WERI-Rb-1 (cell line): Measurements from ENCODE around the gene FOXM1.

Source experiments
- DNase-seq: peaks from one replicate; pipeline ENCODE4 v3.0.0-alpha.2; 2020
- H3K27ac ChIP-seq: fragments of 250-450 bp; sonication (Bioruptor Pico); 2 replicates; pipeline ENCODE4 v1.5.1; 2020; ENCODE audit warnings: mild to moderate bottlenecking, moderate library complexity
- H3K27me3 ChIP-seq: fragments of 250-450 bp; sonication (Bioruptor Pico); 2 replicates; pipeline ENCODE4 v1.5.1; 2021; ENCODE audit warnings: mild to moderate bottlenecking, low read depth, moderate library complexity; ENCODE audit not compliant: insufficient read depth, severe bottlenecking
- H3K36me3 ChIP-seq: fragments of 250-450 bp; sonication (Bioruptor Pico); 2 replicates; pipeline ENCODE4 v1.5.1; 2020; ENCODE audit warnings: mild to moderate bottlenecking, moderate library complexity
- H3K4me3 ChIP-seq: 2 replicates; pipeline ENCODE4 v1.5.1; 2011; ENCODE audit warnings: low read depth, mild to moderate bottlenecking, control low read depth, low read length
- H3K9me3 ChIP-seq: fragments of 250-450 bp; sonication (Bioruptor Pico); 2 replicates; pipeline ENCODE4 v1.5.1; 2021; ENCODE audit warnings: mild to moderate bottlenecking, moderate library complexity; ENCODE audit not compliant: severe bottlenecking
- TF ChIP-seq, protein P1 (sequence below): IDR thresholded peaks from 2 replicates; pipeline ENCODE4 v1.5.1; 2011; ENCODE audit warnings: low read depth, mild to moderate bottlenecking, control low read depth, inconsistent platforms, low read length

The FOXM1 gene

DNA sequence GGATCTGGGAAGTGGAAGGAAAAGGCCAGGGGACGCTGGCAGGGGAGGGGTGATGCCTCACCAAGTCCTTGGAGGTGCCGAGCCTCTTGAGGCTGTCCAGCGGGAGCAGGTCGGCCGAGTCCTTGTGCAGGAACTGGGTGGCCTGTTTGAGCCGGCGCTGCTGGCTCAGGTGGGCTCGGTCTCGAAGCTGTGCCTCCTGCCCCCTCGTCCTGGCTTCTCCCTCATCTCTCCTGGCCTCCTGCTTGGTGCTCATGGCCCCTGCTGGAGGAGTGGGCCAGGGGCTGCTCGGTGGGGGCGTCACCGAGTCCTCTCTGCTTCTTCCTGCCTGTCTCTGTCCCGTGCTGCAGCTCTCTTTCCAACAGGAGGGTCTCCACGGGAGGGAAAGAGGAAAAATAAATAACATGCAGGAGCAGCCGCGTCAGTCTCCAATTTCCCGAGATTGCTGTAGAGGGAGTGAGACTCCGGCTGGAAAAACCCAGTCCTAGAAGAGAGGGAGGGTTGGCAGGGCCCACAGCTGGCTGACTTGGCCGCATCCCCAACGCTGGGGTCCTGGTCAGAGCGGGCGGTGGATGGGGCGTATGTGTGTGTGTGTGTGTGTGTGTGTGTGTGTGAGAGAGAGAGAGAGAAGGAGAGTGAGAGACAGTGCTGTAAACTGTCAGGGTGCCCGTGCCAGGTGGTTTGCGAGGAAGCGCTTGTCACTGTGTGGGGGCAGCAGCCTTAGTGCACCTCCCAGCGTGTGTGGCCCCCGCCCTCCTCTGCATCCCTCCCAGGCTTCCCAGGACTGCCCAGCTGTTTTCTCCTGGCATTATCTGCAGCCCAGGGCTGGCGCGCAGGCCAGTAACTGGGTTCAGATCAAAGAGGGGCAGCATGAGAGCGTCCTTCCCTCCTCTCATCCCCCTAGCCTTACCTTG is 42.1 kb downstream of the FOXM1 start, which contains the start of gene NRIP2:
Gene NRIP2 (minus strand): TSS at position 455 of the 911 bp plus-strand sequence. CDS start 52 bp downstream, at position 403.
- TF ChIP-seq, protein P1, sequence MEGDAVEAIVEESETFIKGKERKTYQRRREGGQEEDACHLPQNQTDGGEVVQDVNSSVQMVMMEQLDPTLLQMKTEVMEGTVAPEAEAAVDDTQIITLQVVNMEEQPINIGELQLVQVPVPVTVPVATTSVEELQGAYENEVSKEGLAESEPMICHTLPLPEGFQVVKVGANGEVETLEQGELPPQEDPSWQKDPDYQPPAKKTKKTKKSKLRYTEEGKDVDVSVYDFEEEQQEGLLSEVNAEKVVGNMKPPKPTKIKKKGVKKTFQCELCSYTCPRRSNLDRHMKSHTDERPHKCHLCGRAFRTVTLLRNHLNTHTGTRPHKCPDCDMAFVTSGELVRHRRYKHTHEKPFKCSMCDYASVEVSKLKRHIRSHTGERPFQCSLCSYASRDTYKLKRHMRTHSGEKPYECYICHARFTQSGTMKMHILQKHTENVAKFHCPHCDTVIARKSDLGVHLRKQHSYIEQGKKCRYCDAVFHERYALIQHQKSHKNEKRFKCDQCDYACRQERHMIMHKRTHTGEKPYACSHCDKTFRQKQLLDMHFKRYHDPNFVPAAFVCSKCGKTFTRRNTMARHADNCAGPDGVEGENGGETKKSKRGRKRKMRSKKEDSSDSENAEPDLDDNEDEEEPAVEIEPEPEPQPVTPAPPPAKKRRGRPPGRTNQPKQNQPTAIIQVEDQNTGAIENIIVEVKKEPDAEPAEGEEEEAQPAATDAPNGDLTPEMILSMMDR: no peak
- Histone ChIP-seq H3K27ac (no peak within 1 kb of the TSS), H3K27me3 (no peaks in the 10 kb centered on the region), H3K9me3 (no peaks in the 10 kb centered on the region), H3K4me3 (no peak within 1 kb of the TSS), H3K36me3 (no peaks in the 10 kb centered on the region; the same call in 1 of the 2 replicates)
- no peak for DNase-seq

DNA sequence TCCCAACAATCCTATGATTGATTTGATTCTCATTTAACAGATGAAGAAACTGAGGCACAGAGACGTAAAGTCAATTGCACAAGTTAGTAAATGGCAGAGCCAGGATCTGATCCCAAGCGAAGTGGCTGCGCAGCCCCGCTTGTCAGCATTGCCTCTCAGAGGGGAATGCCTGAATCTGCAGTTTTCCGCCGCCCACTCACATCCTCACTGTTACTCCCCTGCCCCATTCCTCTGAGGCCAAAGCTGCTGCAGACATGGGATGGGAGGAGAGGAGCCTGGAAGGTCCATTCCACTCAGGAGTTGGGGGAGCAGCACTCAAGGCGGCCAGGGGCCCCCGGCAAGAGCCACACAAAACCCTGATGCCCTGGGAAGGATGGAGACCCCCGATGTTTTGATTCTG is 43.2 kb downstream of the FOXM1 start:
- peaks cover 3% of the 10 kb centered on the region for H3K36me3 ChIP-seq
- no peaks in the 10 kb centered on the region for H3K27me3 ChIP-seq
- no peak overlapping the region for H3K27ac ChIP-seq
- no peaks in the 10 kb centered on the region for H3K9me3 ChIP-seq
- TF ChIP-seq, protein P1: no peak
- no peak overlapping the region for H3K4me3 ChIP-seq
- no peak for DNase-seq

DNA sequence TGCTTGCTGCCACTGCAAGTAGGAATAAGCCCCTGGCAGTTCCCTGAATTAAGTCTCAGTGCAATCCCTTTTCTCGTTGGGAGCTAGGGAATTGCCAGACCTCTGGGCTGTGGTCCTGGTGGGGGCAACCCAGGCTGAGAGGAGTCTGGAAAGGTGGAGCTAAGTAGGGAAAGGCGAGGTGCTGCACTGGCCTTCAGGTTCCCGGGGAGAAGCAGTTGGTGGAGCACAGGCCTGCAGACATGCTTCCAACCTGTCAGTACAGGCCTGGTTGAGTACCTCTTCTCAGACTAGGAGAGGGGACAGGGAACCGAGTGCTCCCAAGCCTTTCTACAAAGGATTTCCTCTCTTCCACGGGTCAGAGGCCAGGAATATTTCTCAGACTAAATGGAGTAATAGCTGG is 43.6 kb downstream of the FOXM1 start:
- no peak overlapping the region for H3K27ac ChIP-seq
- TF ChIP-seq, protein P1: no peak
- DNase-seq: no peak
- H3K4me3 ChIP-seq: no peak overlapping the region
- H3K9me3 ChIP-seq: no peaks in the 10 kb centered on the region
- H3K36me3 ChIP-seq: peaks cover 5% of the 10 kb centered on the region
- H3K27me3 ChIP-seq: no peaks in the 10 kb centered on the region

DNA sequence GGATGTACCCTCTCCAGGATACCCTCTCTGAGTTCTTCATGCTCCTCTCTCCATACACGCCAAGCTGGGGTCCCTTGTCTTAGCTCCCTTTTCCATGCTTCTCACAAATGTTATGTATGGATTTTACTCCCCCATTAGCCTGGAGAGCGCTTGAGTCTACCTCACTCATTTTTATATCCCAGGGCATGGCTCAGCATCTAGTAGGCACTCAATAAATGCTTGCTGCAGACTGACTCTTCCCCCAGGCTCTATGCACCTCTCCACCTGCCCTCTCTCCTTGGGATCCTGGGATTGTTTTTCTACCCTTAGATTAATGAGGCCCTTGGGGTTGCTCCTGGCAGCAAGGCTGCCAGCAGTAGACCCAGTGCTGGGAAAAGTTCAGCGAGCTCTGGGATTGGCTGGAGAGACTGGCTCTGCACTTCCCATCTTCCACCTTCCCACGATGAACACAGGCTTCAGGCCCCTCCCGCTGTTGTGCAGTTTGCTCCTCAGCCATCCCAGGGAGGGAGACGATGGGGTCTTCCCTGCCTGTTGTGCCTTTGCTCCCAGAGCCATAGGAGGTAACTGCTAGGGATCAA is 44.3 kb downstream of the FOXM1 start:
- TF ChIP-seq, protein P1: no peak
- Histone ChIP-seq H3K9me3 (no peaks in the 10 kb centered on the region), H3K27ac (no peak overlapping the region), H3K36me3 (peaks cover 12% of the 10 kb centered on the region), H3K4me3 (no peak overlapping the region), H3K27me3 (no peaks in the 10 kb centered on the region)
- no peak for DNase-seq

DNA sequence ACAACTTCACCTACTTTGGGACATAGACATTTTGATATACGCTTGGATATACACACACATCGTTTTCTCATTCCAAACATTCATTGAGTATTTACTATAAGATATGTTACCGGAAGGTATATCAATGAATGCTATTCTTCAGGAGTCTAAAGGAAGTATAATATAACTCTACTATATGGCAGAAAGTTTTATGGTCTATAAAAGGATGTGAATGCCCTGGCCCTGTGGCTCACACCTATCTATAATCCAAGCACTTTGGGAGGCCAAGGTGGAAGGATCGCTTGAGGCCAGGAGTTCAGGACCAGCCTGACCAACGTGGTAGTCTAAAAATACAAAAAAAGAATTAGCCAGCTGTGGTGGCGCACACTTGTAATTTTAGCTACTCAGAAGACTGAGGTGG is 47.7 kb downstream of the FOXM1 start:
- H3K9me3 ChIP-seq: no peaks in the 10 kb centered on the region
- H3K27me3 ChIP-seq: no peaks in the 10 kb centered on the region
- H3K4me3 ChIP-seq: no peak overlapping the region
- H3K36me3 ChIP-seq: peaks cover 35% of the 10 kb centered on the region
- TF ChIP-seq, protein P1: no peak
- no peak for DNase-seq
- no peak overlapping the region for H3K27ac ChIP-seq
